MM.1S (cell line): Measurements from ENCODE around the gene NAB2.

Experiments
- DNase-seq: peaks from one replicate; pipeline ENCODE4 v3.0.0-alpha.2; 2015
- H2AFZ ChIP-seq: fragments of 300-600 bp; sonication (generic); 2 replicates; pipeline ENCODE4 v1.6.0; 2016; ENCODE audit warnings: antibody characterized with exemption, low read length
- H3F3A ChIP-seq: fragments of 300-600 bp; sonication (generic); 2 replicates; pipeline ENCODE4 v1.6.1; 2016; ENCODE audit warnings: mild to moderate bottlenecking, antibody characterized with exemption, low read length, moderate library complexity, mixed read lengths; ENCODE audit not compliant: insufficient read depth
- H3K27ac ChIP-seq: fragments of 300-600 bp; sonication (generic); 2 replicates; pipeline ENCODE4 v1.5.1; 2016; ENCODE audit warnings: mild to moderate bottlenecking, low read length
- H3K27me3 ChIP-seq: fragments of 300-600 bp; sonication (generic); replicated peaks from 2 replicates; pipeline ENCODE4 v1.6.0; 2016; ENCODE audit warnings: low read length; ENCODE audit not compliant: insufficient read depth
- H3K36me3 ChIP-seq: fragments of 300-600 bp; sonication (generic); replicated peaks from 2 replicates; pipeline ENCODE4 v1.6.1; 2016; ENCODE audit warnings: mild to moderate bottlenecking, low read length, mixed read lengths; ENCODE audit not compliant: insufficient read depth
- H3K4me1 ChIP-seq: fragments of 300-600 bp; sonication (generic); 2 replicates; pipeline ENCODE4 v1.6.1; 2016; ENCODE audit warnings: low read length, mixed read lengths
- H3K4me2 ChIP-seq: fragments of 300-600 bp; sonication (generic); 2 replicates; pipeline ENCODE4 v1.6.0; 2016; ENCODE audit warnings: low read depth, low read length
- H3K4me3 ChIP-seq: fragments of 300-600 bp; sonication (generic); 2 replicates; pipeline ENCODE4 v1.5.1; 2016; ENCODE audit warnings: low read length, mixed read lengths
- H3K79me2 ChIP-seq: fragments of 300-600 bp; sonication (generic); 2 replicates; pipeline ENCODE4 v1.6.1; 2016; ENCODE audit warnings: mixed run types, low read length, mixed read lengths
- H3K9ac ChIP-seq: fragments of 300-600 bp; sonication (generic); 2 replicates; pipeline ENCODE4 v1.6.1; 2016; ENCODE audit warnings: low read length, mixed read lengths
- H3K9me2 ChIP-seq: fragments of 300-600 bp; sonication (generic); replicated peaks from 2 replicates; pipeline ENCODE4 v1.6.1; 2016; ENCODE audit warnings: mild to moderate bottlenecking, low read length, mixed read lengths; ENCODE audit not compliant: insufficient read depth
- H3K9me3 ChIP-seq: fragments of 300-600 bp; sonication (generic); replicated peaks from 2 replicates; pipeline ENCODE4 v1.6.1; 2016; ENCODE audit warnings: mild to moderate bottlenecking, low read length, mixed read lengths; ENCODE audit not compliant: insufficient read depth
- H4K20me1 ChIP-seq: fragments of 300-600 bp; sonication (generic); 2 replicates; pipeline ENCODE4 v1.6.1; 2016; ENCODE audit warnings: mild to moderate bottlenecking, low read length, moderate library complexity, mixed read lengths; ENCODE audit not compliant: insufficient read depth
- CTCF ChIP-seq: fragments of 300-600 bp; sonication (generic); IDR thresholded peaks from 2 replicates; pipeline ENCODE4 v1.5.1; 2016; ENCODE audit warnings: antibody characterized with exemption, low read length, mixed read lengths
- EZH2 ChIP-seq: fragments of 300-600 bp; sonication (generic); optimal IDR thresholded peaks from 2 replicates; pipeline ENCODE3; 2017; ENCODE audit warnings: low read depth, mild to moderate bottlenecking, antibody characterized with exemption, low read length, mixed read lengths
- EZH2phosphoT487 ChIP-seq: fragments of 300-600 bp; sonication (generic); IDR thresholded peaks from 2 replicates; pipeline ENCODE4 v1.6.1; 2018; ENCODE audit warnings: antibody characterized with exemption, low read length

Gene NAB2

DNA sequence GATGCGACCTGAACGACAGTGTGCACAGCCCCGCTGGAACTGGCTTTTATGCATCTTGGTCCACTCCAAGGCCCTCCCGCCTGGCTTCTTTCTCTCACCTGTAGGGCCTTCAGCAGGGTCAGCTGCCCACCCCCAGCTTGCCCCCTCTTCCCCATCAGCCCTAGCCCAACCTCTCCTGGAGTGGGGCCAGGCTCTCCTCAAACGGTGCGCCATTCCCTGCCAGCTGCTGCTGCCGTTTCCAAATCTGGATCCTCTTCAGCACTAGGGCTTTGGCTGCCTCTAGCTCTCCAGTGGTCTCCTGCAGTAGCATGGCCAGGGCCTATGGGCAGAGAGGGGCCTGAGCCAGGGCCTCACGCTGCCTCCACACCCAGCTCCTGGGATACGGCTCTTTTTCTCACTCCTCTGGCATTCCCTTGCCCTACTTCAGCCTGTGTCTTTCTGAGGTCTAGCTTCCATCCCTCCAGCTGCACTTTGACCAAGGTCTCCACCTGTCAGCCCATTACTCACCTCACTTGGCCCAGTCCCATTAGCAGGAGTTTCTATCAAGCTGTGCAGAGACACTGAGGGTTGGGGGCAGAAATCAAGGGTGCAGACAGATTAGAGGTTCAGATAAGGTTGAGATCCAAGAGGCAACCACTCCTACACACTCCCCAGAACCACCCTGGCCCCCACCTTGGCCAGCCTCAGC, 17.3 kb downstream of the NAB2 start:
- Histone ChIP-seq H3K9me3 (no peaks in the 10 kb centered on the region), H3K4me3 (no peak overlapping the region), H3K9ac (no peak overlapping the region), H2AFZ (no peak overlapping the region), H3K27me3 (no peaks in the 10 kb centered on the region), H4K20me1 (no peaks in the 10 kb centered on the region), H3K27ac (no peak overlapping the region), H3K79me2 (peaks cover 12% of the 10 kb centered on the region; the same call in 1 of the 2 replicates), H3K9me2 (no peaks in the 10 kb centered on the region), H3K36me3 (no peaks in the 10 kb centered on the region), H3F3A (peaks cover 3% of the 10 kb centered on the region; the same call in 1 of the 2 replicates), H3K4me2 (no peak overlapping the region), H3K4me1 (no peaks in the 10 kb centered on the region; the same call in 1 of the 2 replicates)
- TF ChIP-seq CTCF: no peak
- no peak for TF ChIP-seq EZH2phosphoT487
- no peak for TF ChIP-seq EZH2
- no peak for DNase-seq

- H3K4me3 ChIP-seq: no peak overlapping the region
- no peak overlapping the region for H2AFZ ChIP-seq
- no peaks in the 10 kb centered on the region for H3K9me3 ChIP-seq
- peaks cover 12% of the 10 kb centered on the region; the same call in 1 of the 2 replicates for H3K79me2 ChIP-seq
- TF ChIP-seq CTCF (no peak), EZH2phosphoT487 (no peak)
- no peak overlapping the region for H3K9ac ChIP-seq
- H4K20me1 ChIP-seq: no peaks in the 10 kb centered on the region
- H3K27me3 ChIP-seq: no peaks in the 10 kb centered on the region
- H3F3A ChIP-seq: peaks cover 14% of the 10 kb centered on the region
- peaks cover 2% of the 10 kb centered on the region for H3K4me1 ChIP-seq
- H3K36me3 ChIP-seq: no peaks in the 10 kb centered on the region
- no peak for DNase-seq
- no peak overlapping the region for H3K27ac ChIP-seq
- H3K9me2 ChIP-seq: no peaks in the 10 kb centered on the region
- H3K4me2 ChIP-seq: no peak overlapping the region
Observed at GRCh38 chr12:57107456-57108155, 18.7 kb downstream of the NAB2 start.

- Histone ChIP-seq H3K9ac (no peak overlapping the region), H3K27ac (no peak overlapping the region), H3K79me2 (peaks cover 12% of the 10 kb centered on the region; the same call in 1 of the 2 replicates), H3K4me1 (peaks cover 5% of the 10 kb centered on the region), H3K4me3 (peak overlapping the region; percentile 72), H3K27me3 (no peaks in the 10 kb centered on the region), H3K9me2 (no peaks in the 10 kb centered on the region), H4K20me1 (no peaks in the 10 kb centered on the region), H3K4me2 (peak overlapping the region; percentile 98), H3F3A (peaks cover 14% of the 10 kb centered on the region), H3K9me3 (no peaks in the 10 kb centered on the region), H3K36me3 (no peaks in the 10 kb centered on the region), H2AFZ (no peak overlapping the region)
- TF ChIP-seq EZH2phosphoT487: no peak
- no peak for TF ChIP-seq EZH2
- TF ChIP-seq CTCF: no peak
- no peak for DNase-seq
Observed at GRCh38 chr12:57109207-57110103, 20.5 kb downstream of the NAB2 start.
